Activated CD4-positive, alpha-beta memory T cell treated with anti-CD3 and anti-CD28 coated beads for 36 hours (primary cell): ENCODE results near the gene CCDC63. TPM values are rescaled to one million over a fixed set of nuclear protein-coding genes. Genes with fewer than 3 reads are reported as not detected.
"Not testable (repeated sequence)": the region's sequence is repeated elsewhere in the genome, so short reads cannot be mapped to it uniquely, and the experiment has no call there.

Experiments used
- CTCF ChIA-PET: fragments of 350-600 bp; sonication (Branson Sonifier 250); formaldehyde crosslinking; loops from one replicate; lab custom pipeline; 2021; ENCODE audit warnings: antibody characterized with exemption, inconsistent platforms; lab: Charles Lee
- POLR2A ChIA-PET: fragments of 350-600 bp; sonication (Branson Sonifier 250); formaldehyde crosslinking; loops from one replicate; lab custom pipeline; 2021; ENCODE audit warnings: antibody characterized with exemption; lab: Charles Lee
- DNase-seq: peaks from one replicate; pipeline ENCODE4 v3.0.0-alpha.2; 2020
- H3K27ac Mint-ChIP-seq: one replicate; pipeline ENCODE4 v1.8.0; 2021; ENCODE audit warnings: mixed read lengths
- H3K27me3 Mint-ChIP-seq: one replicate; pipeline ENCODE4 v1.8.0; 2021; ENCODE audit warnings: mixed read lengths
- H3K36me3 Mint-ChIP-seq: one replicate; pipeline ENCODE4 v1.8.0; 2021; ENCODE audit warnings: mixed read lengths
- H3K4me1 Mint-ChIP-seq: one replicate; pipeline ENCODE4 v1.8.0; 2021; ENCODE audit warnings: low read depth, mixed read lengths
- H3K4me3 Mint-ChIP-seq: one replicate; pipeline ENCODE4 v1.8.0; 2021; ENCODE audit warnings: mild to moderate bottlenecking, mixed read lengths
- H3K9me3 Mint-ChIP-seq: one replicate; pipeline ENCODE4 v1.8.0; 2021; ENCODE audit warnings: mixed read lengths
- intact Hi-C: fragments of 100-400 bp; cut with micrococcal nuclease; formaldehyde crosslinking; loops from one replicate; pipeline ENCODE4 v1.15.1; 2023
- total RNA-seq, 2 experiments: library from RNA; stranded (reverse); gene quantifications; one replicate each; pipeline ENCODE4 v1.2.3, GENCODE V29; 2021

The CCDC63 gene
- total RNA-seq, 2 experiments from 2014 or later: not detected

- Mint-ChIP-seq H3K36me3 (no peaks in the 10 kb centered on the region), H3K9me3 (peaks cover 8% of the 10 kb centered on the region), H3K27me3 (peaks cover 14% of the 10 kb centered on the region), H3K27ac (no peak overlapping the region), H3K4me1 (peaks cover 6% of the 10 kb centered on the region), H3K4me3 (no peak overlapping the region)
- intact Hi-C loops: no loop called here
- DNase-seq: no peak
- POLR2A ChIA-PET: no interaction called here
- CTCF ChIA-PET: no interaction called here
Observed at GRCh38 chr12:110940933-110941332, 94.1 kb downstream of the CCDC63 start.

GRCh38 chr12:110941391-110941790 lies 94.6 kb downstream of the CCDC63 start:
- DNase-seq: no peak
- no peak overlapping the region for H3K4me3 Mint-ChIP-seq
- peaks cover 6% of the 10 kb centered on the region for H3K4me1 Mint-ChIP-seq
- H3K27me3 Mint-ChIP-seq: peaks cover 11% of the 10 kb centered on the region
- CTCF ChIA-PET: interaction anchor here (1.2 kb wide), 1 partner anchor 357 kb away, joined by 5 read pairs; no protein-coding TSS in a partner anchor
- H3K36me3 Mint-ChIP-seq: no peaks in the 10 kb centered on the region
- POLR2A ChIA-PET: no interaction called here
- H3K27ac Mint-ChIP-seq: no peak overlapping the region
- H3K9me3 Mint-ChIP-seq: peaks cover 13% of the 10 kb centered on the region
- intact Hi-C loops: no loop called here

GRCh38 chr12:110943373-110943772 lies 96.6 kb downstream of the CCDC63 start:
- no peak overlapping the region for H3K27ac Mint-ChIP-seq
- peaks cover 2% of the 10 kb centered on the region for H3K27me3 Mint-ChIP-seq
- no peaks in the 10 kb centered on the region for H3K4me1 Mint-ChIP-seq
- peaks cover 22% of the 10 kb centered on the region for H3K9me3 Mint-ChIP-seq
- no peak overlapping the region for H3K4me3 Mint-ChIP-seq
- ChIA-PET CTCF (interaction anchor here (1.1 kb wide), 1 partner anchor 329 kb away, joined by 5 read pairs; no protein-coding TSS in a partner anchor), POLR2A (no interaction called here)
- intact Hi-C loops: no loop called here
- no peak for DNase-seq
- peaks cover 2% of the 10 kb centered on the region for H3K36me3 Mint-ChIP-seq

- Mint-ChIP-seq H3K36me3 (peaks cover 2% of the 10 kb centered on the region), H3K9me3 (peaks cover 22% of the 10 kb centered on the region), H3K27ac (no peak overlapping the region), H3K4me1 (no peaks in the 10 kb centered on the region), H3K4me3 (no peak overlapping the region), H3K27me3 (no peaks in the 10 kb centered on the region)
- POLR2A ChIA-PET: no interaction called here
- intact Hi-C loops: no loop called here
- DNase-seq: no peak
- CTCF ChIA-PET: no interaction called here
Observed at GRCh38 chr12:110948041-110948440, 101.3 kb downstream of the CCDC63 start.

- H3K4me3 Mint-ChIP-seq, intact Hi-C loops, CTCF ChIA-PET, H3K36me3 Mint-ChIP-seq, POLR2A ChIA-PET, H3K27me3 Mint-ChIP-seq, H3K27ac Mint-ChIP-seq, H3K4me1 Mint-ChIP-seq, DNase-seq: not testable (repeated sequence)
- peaks cover 19% of the 10 kb centered on the region for H3K9me3 Mint-ChIP-seq
Observed at GRCh38 chr12:110950466-110950865, 103.7 kb downstream of the CCDC63 start.

- H3K27ac Mint-ChIP-seq, DNase-seq, H3K4me1 Mint-ChIP-seq, intact Hi-C loops, H3K27me3 Mint-ChIP-seq, H3K4me3 Mint-ChIP-seq, CTCF ChIA-PET, POLR2A ChIA-PET, H3K36me3 Mint-ChIP-seq: not testable (repeated sequence)
- H3K9me3 Mint-ChIP-seq: peaks cover 15% of the 10 kb centered on the region
Observed at GRCh38 chr12:110950867-110951266, 104.1 kb downstream of the CCDC63 start.

Other genes starting within 250 kb of the CCDC63 start
- 1 to 10 TPM; 6.4 to 7.6 TPM for gene TCTN1, start 232.9 kb upstream of the CCDC63 start, total RNA-seq
- gene HVCN1, start 157.9 kb upstream of the CCDC63 start, total RNA-seq: 1 to 10 TPM; 4.0 to 4.1 TPM
- 100 to 1,000 TPM; 334 to 343 TPM for gene PPP1CC, start 104.1 kb upstream of the CCDC63 start, total RNA-seq
- gene MYL2, start 73.6 kb downstream of the CCDC63 start, total RNA-seq: not detected
- gene CUX2, start 187.2 kb downstream of the CCDC63 start, total RNA-seq: under 1 TPM in 1 of 2 experiments, not detected in 1; 0.02 TPM